Large intestine (tissue), 3 donors: ENCODE data around the gene KRT6A. TPM values are rescaled to one million over a fixed set of nuclear protein-coding genes. Genes with fewer than 3 reads are reported as not detected.

Experiments
- DNase-seq, 2 donors: peaks; one replicate each; pipeline versions ENCODE4 v3.0.0 to v3.0.0-alpha.2; 2013
- H3K27ac ChIP-seq: one replicate; pipeline ENCODE4 v1.5.1; 2013; ENCODE audit warnings: low read length
- H3K27me3 ChIP-seq: 2 replicates; pipeline ENCODE4 v1.6.1; 2013; ENCODE audit warnings: low read length; ENCODE audit not compliant: control insufficient read depth, insufficient read depth
- H3K36me3 ChIP-seq: 2 replicates; pipeline ENCODE4 v1.6.1; 2013; ENCODE audit warnings: low read length; ENCODE audit not compliant: control insufficient read depth, insufficient read depth
- H3K4me1 ChIP-seq: one replicate; pipeline ENCODE4 v1.6.1; 2013; ENCODE audit warnings: low read length; ENCODE audit not compliant: control insufficient read depth, insufficient read depth
- H3K4me3 ChIP-seq: one replicate; pipeline ENCODE4 v1.5.1; 2013; ENCODE audit warnings: low read length
- H3K9me3 ChIP-seq: one replicate; pipeline ENCODE4 v1.6.1; 2013; ENCODE audit warnings: mild to moderate bottlenecking, low read depth, low read length, moderate library complexity; ENCODE audit not compliant: control insufficient read depth
- WGBS: methylation state at CpG from one replicate; pipeline ENCODE4 v1.1.5; 2013; ENCODE audit warnings: low lambda C conversion rate; ENCODE audit not compliant: insufficient coverage; 5-methylcytosine and 5-hydroxymethylcytosine counted together
- polyA plus RNA-seq: library from polyadenylated mRNA; unstranded; fragments of 120-200 nt; gene quantifications from one replicate; pipeline ENCODE4 v1.2.1, GENCODE V29; 2013

KRT6A gene
- polyA plus RNA-seq, 1 donor: 0.01 TPM

DNA sequence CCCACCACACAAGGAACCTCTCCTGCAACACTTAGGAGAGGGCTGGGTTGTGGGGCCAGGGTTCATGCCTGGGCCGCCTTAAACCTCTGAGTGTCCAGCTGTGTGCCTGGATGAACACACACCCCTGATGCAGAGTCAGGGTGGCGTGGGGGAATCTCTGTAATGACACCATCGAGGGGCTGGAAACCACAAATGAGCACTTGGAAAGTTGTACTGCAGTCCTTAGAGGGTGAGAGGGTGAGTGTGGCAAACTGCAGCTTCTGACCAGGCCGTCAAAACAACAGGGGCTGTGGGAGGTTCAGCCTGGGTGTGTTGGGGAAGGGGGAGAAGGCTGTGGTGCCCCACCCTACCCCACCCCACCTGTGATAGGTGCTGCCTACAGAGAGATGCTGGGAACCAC lies 39.6 kb upstream of the KRT6A start:
- Histone ChIP-seq H3K27me3 (no peaks in the 10 kb centered on the region), H3K36me3 (no peaks in the 10 kb centered on the region), H3K4me1 (no peaks in the 10 kb centered on the region), H3K4me3 (no peak overlapping the region), H3K9me3 (no peaks in the 10 kb centered on the region), H3K27ac (no peak overlapping the region)
- no peak for DNase-seq
- 100% methylated on average over 1 of the region's 4 CpGs for WGBS

DNA sequence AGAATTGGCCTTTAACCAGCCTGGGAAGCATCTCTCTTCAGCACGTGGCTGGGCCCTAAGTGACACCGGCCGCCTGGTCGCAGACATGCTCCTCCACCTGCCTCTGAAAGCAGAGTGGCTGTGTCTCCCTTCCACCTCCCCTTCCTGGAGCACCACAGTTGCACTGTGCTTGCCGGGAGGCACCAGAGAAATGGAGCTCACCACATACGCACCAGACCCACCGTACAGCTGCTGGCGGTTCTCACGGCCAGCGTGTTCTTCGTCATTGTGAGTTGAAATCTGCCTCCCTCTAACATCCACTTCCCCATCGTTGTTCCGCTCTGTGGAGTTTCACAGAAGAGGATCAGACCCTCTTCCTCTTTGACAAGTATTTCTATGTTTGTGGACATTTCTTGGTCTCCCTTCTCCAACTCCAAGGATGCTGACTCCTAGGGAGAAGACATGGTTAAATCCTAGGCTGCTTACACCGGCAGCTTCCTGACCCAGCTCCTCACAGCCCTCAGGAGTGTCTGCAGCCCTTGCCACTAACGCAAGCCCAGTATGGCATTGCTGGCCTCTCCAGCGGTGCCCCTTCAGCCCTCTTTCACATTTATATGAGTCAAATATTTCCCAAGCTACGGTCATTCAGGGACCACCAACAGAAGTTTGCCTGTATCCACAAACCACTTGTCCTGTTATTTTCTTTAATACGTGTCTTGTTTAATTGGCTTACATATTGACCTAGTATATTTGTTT lies 38.7 kb upstream of the KRT6A start:
- H3K4me1 ChIP-seq: no peaks in the 10 kb centered on the region
- H3K36me3 ChIP-seq: no peaks in the 10 kb centered on the region
- H3K4me3 ChIP-seq: no peak overlapping the region
- no peak overlapping the region for H3K27ac ChIP-seq
- H3K27me3 ChIP-seq: no peaks in the 10 kb centered on the region
- H3K9me3 ChIP-seq: no peaks in the 10 kb centered on the region
- WGBS: 80% methylated on average over 2 of the region's 18 CpGs
- peak in 1 of 2 donors; percentile 8 for DNase-seq

DNA sequence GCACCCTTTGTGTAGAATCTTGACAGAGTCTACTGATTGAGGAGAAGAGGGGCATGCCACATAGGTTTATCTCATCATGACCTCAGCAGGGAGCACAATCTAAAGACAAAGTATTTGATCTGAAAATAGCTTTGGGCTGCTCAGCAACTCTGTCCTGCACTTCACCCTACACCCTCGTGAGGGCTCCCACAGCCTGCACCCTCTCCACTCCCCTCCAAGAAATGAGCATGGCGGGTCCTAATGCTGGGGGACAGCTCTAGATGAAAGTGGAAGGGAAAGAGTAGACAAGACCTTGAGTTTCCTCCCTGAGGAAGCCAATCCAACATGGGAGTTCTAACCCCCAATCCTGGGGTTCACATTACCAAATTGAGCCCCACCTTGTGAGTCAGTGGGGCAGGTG lies 37.8 kb upstream of the KRT6A start:
- no peak for DNase-seq
- Histone ChIP-seq H3K27me3 (no peaks in the 10 kb centered on the region), H3K36me3 (no peaks in the 10 kb centered on the region), H3K4me1 (no peaks in the 10 kb centered on the region), H3K27ac (no peak overlapping the region), H3K4me3 (no peak overlapping the region), H3K9me3 (no peaks in the 10 kb centered on the region)
- WGBS: no CpG with 5 or more reads among the region's 2 CpGs

DNA sequence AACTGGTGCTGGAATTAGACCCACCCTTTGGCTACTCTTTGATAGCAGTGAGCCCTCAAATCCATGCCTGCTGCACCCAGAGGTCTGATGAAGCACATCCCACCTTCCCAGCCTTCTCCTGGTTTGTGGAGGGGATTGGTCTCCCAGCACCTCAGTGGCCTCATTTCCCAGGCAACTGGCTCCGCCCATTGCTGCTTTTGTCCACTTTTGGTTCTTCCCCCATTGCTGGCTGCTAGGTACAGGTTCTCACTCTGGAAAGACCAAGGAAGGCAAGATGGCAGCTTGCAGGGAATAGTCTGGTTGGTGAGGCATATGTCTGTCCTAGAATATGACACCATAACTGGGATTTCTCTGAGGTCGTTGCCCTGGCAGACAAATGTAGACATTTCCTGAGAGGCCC lies 37.3 kb upstream of the KRT6A start:
- no peak for DNase-seq
- no peaks in the 10 kb centered on the region for H3K9me3 ChIP-seq
- H3K27me3 ChIP-seq: no peaks in the 10 kb centered on the region
- no peak overlapping the region for H3K27ac ChIP-seq
- H3K4me3 ChIP-seq: no peak overlapping the region
- H3K4me1 ChIP-seq: no peaks in the 10 kb centered on the region
- H3K36me3 ChIP-seq: no peaks in the 10 kb centered on the region
- no CpG with 5 or more reads among the region's 2 CpGs for whole genome bisulfite sequencing

DNA sequence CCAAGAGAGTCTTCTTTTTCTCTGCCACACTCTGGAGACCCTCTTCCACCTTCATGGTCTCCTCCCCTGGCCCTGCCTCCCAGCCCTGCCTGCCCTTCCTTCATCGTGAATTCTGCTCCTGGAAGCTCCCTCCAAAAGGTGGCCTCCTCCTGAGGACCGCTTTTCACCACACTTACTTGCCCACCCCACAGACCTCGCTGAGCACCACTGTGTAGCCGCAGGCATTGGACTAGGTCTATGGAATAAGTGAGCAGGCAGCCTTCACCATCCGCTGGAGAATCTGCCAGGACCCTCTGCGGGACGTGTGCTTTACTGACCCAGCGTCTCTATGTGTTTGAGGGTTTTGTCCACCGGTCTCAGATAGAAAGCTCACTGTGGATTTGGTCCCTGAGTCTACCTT lies 36.8 kb upstream of the KRT6A start:
- no CpG with 5 or more reads among the region's 9 CpGs for WGBS
- Histone ChIP-seq H3K4me3 (no peak overlapping the region), H3K36me3 (no peaks in the 10 kb centered on the region), H3K27ac (no peak overlapping the region), H3K27me3 (no peaks in the 10 kb centered on the region), H3K9me3 (no peaks in the 10 kb centered on the region), H3K4me1 (no peaks in the 10 kb centered on the region)
- no peak for DNase-seq

DNA sequence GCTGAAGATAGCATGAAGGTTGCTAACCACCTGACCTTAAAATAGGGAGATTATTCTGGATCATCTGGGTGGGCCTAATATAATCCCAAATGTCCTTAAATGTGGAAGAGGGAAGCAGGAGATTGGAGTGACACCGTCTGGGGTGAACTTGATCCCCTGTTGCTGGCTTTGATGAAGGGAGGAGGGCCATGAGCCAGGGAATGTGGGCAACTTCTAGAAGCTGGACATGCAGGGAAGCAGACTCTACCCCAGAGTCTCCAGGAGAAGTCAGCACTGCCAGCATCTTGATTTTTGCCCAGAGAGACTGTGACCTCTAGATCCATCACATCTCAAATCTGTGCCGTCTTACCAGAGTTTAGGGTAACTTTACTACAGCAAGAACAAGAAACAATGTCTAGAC lies 36.4 kb upstream of the KRT6A start:
- H3K4me1 ChIP-seq: no peaks in the 10 kb centered on the region
- DNase-seq: no peak
- H3K27me3 ChIP-seq: no peaks in the 10 kb centered on the region
- H3K27ac ChIP-seq: no peak overlapping the region
- WGBS: no CpG with 5 or more reads among the region's 2 CpGs
- H3K9me3 ChIP-seq: no peaks in the 10 kb centered on the region
- no peaks in the 10 kb centered on the region for H3K36me3 ChIP-seq
- H3K4me3 ChIP-seq: no peak overlapping the region

DNA sequence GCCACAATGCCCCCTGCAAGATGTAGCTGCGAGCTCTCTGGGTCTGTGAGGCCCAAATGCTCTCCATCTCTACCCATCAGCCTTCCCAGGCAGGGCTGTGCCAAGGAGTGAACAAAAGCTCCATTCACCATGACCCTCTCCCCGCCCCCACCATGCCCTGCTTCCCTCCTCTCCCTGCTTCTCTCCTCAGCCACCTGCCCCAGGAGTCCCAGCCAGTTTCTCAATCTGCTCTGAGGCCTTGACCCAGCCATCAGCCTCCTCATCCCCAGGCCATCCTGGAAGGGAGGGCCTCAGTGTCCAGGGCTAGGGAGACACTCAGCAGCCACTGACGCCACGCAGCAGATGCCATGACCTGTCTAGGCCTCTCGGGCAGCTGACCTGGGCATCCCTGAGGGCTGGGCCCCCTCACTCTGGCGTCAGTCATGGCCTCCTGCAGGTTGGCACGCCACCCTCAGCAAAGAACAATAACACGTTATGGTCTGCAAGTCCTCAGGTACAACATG lies 35.6 kb upstream of the KRT6A start:
- Histone ChIP-seq H3K9me3 (no peaks in the 10 kb centered on the region), H3K4me1 (no peaks in the 10 kb centered on the region), H3K27me3 (peaks cover 2% of the 10 kb centered on the region), H3K27ac (no peak overlapping the region), H3K36me3 (no peaks in the 10 kb centered on the region), H3K4me3 (no peak overlapping the region)
- no CpG with 5 or more reads among the region's 8 CpGs for WGBS
- DNase-seq: no peak

DNA sequence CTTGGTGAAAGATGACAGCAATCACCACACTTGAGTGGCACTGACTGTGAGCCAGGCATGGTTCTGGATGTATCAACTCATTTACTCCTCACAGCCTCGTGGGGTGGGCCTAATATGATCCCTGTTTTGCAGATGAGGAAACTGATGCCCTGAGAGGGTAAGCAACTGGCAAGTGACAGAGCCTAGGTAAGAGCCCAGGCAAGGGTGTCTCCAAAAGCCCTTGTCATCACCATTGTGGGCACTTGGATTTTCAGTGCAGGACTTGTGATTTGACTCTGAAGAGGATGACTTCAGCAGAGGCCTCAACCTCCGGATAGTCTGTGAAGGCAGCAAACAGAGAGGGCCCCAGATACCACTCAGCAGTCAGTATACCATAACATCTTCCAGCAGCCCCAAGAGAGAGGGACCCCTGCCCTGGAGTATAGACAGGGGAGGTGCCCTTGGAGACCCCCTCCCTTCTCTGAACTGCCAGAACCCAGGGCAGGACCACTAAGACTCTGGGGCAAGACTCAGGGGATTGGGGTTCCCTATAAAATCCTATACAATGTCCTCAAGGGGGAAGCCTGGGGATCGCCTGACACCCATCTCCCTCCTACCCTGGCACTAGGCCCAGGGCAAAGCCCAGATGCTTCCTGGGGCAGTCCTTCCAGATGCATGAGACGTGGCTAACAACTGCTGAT lies 34.2 kb upstream of the KRT6A start:
- peaks cover 2% of the 10 kb centered on the region for H3K27me3 ChIP-seq
- DNase-seq: no peak
- no peak overlapping the region for H3K4me3 ChIP-seq
- no peaks in the 10 kb centered on the region for H3K4me1 ChIP-seq
- H3K9me3 ChIP-seq: no peaks in the 10 kb centered on the region
- WGBS: no CpG with 5 or more reads among the region's 4 CpGs
- H3K36me3 ChIP-seq: no peaks in the 10 kb centered on the region
- no peak overlapping the region for H3K27ac ChIP-seq

DNA sequence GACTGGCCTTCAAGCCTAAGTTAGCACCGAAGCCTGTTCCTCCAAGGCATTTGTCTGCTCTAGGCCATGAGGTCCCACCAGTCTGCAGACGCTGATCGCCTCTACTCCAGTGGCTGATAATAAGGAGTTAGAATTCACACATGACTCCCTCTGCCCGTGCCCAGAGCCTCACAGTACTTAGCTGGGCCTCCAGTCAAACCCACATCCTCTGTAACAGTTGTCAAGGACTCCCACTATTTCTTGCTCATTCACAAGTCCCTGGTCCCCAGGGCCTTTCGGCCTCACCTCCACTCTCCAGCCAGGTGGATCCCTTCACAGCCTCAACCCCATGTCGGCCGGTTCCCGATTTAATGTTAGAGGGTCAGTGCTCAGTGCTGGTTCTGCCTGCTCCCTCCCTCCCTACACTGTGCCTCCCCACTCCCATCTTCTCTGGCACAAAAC lies 33.5 kb upstream of the KRT6A start:
- no peaks in the 10 kb centered on the region for H3K9me3 ChIP-seq
- H3K4me1 ChIP-seq: peaks cover 3% of the 10 kb centered on the region
- no peak overlapping the region for H3K27ac ChIP-seq
- peaks cover 2% of the 10 kb centered on the region for H3K27me3 ChIP-seq
- DNase-seq: no peak
- WGBS: 14% methylated on average over 1 of the region's 8 CpGs
- no peak overlapping the region for H3K4me3 ChIP-seq
- H3K36me3 ChIP-seq: no peaks in the 10 kb centered on the region

DNA sequence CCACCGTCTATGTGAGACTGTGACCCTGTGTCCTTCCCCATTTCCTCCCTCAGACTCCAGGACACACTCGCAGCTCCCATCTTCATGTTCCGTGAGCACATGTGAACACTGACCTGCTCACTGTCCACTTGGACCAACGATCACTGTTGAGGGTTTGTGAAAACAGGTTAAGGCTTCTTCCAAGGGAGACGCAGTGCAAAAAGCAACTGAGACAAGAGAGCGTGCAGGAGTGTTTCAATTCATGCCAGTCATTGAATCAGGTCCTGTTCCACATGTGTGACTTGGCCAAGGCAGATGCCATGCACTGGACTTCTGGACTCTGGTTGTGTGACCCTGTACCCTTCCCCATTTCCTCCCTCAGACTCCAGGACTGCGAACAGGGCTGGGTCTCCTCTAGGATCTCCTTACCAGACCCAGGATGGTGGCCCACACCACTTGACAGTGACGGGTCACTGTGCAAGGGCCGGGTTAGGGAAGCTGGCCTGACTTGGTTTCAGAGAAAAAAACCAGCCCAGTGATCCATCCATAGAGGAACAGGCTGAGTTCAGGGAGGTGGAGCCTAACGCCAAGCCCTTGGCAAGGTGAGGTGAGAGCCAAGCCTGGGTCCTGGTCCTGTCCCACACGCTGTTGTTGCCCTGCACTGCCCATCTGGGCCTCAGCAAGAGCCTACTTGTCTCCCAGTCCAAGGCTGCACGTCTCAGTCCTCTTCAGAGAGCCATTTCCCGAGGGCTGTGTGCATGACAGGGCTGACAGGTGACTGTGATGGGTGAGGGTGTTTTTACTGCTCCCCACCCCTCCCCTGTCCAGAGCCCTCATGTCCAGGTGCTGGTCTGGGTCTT lies 32.8 kb upstream of the KRT6A start:
- DNase-seq: no peak
- Histone ChIP-seq H3K9me3 (no peaks in the 10 kb centered on the region), H3K36me3 (no peaks in the 10 kb centered on the region), H3K27me3 (peaks cover 2% of the 10 kb centered on the region), H3K27ac (no peak overlapping the region), H3K4me3 (no peak overlapping the region), H3K4me1 (peaks cover 7% of the 10 kb centered on the region)
- no CpG with 5 or more reads among the region's 13 CpGs for WGBS
